A549 (cell line): ENCODE results near the gene RAX.

Experiments used
- CEBPB ChIP-seq, 2 experiments: fragments of >200 bp in 1 of 2; sonication (Bioruptor Twin) in 1 of 2; formaldehyde crosslinking in 1 of 2; IDR thresholded peaks; 2 replicates each; pipeline ENCODE4 v1.6.1; 2012 to 2016
- EP300 ChIP-seq, 2 experiments: fragments of >200 bp; sonication (Bioruptor Twin); formaldehyde crosslinking; IDR thresholded peaks; 2 replicates in 1 of 2; 3 replicates in 1 of 2; pipeline ENCODE4 v1.6.1; 2016 to 2017

GRCh38 chr18:59229191-59229590, 44.1 kb downstream of the RAX start:
- TF ChIP-seq EP300 (IDR thresholded peaks at IDR 0.05) = no peak
- TF ChIP-seq CEBPB (IDR thresholded peaks at IDR 0.05) = no peak
